Panc1 (cell line): ENCODE measurements around the gene GNPAT. TPM values are rescaled to one million over a fixed set of nuclear protein-coding genes. Genes with fewer than 3 reads are reported as not detected.

Experiments used
- ATAC-seq: fragments of 200-7000 bp; cut with Tn5 transposase; 2 replicates; pipeline ENCODE4 v1.9.1; 2020; ENCODE audit warnings: mild to moderate bottlenecking, moderate library complexity
- Bru-seq: library from RNA; stranded (reverse); fragments of 400-500 nt; gene quantifications from one replicate; lab custom pipeline; 2021; lab: Mats Ljungman, UMichigan
- BruChase-seq, 2 experiments: library from RNA; stranded (reverse); fragments of 400-500 nt; gene quantifications; one replicate each; lab custom pipeline; 2021; lab: Mats Ljungman, UMichigan
- BruUV-seq: library from RNA; stranded (reverse); fragments of 400-500 nt; replicated peaks from 2 replicates; lab custom pipeline; 2021; lab: Mats Ljungman, UMichigan
- CTCF ChIA-PET: fragments of 300-600 bp; sonication (Branson Sonifier 250); formaldehyde crosslinking; loops from one replicate; lab custom pipeline; 2022; ENCODE audit warnings: antibody characterized with exemption; lab: Charles Lee
- POLR2A ChIA-PET: fragments of 300-600 bp; sonication (Branson Sonifier 250); formaldehyde crosslinking; loops from one replicate; lab custom pipeline; 2022; ENCODE audit warnings: antibody characterized with exemption; lab: Charles Lee
- DNase-seq: peaks from one replicate; pipeline ENCODE4 v3.0.0-alpha.2; 2010; ENCODE audit warnings: low read depth, low spot score
- H3K27ac ChIP-seq: 2 replicates; pipeline ENCODE4 v1.5.1; 2011; ENCODE audit warnings: mild to moderate bottlenecking, low read length, inconsistent platforms
- H3K27me3 ChIP-seq: fragments of 200-500 bp; sonication (Bioruptor generic); 2 replicates; pipeline ENCODE4 v1.6.0; 2014; ENCODE audit warnings: low read length, inconsistent platforms; ENCODE audit not compliant: control insufficient read depth, insufficient read depth
- H3K36me3 ChIP-seq: fragments of 200-500 bp; sonication (Bioruptor generic); 2 replicates; pipeline ENCODE4 v1.5.1; 2014; ENCODE audit warnings: inconsistent platforms, mild to moderate bottlenecking, low read length, moderate library complexity; ENCODE audit not compliant: control insufficient read depth, insufficient read depth
- H3K4me1 ChIP-seq: 2 replicates; pipeline ENCODE4 v1.5.1; 2011; ENCODE audit warnings: inconsistent platforms, mild to moderate bottlenecking, low read length, moderate library complexity; ENCODE audit not compliant: control insufficient read depth, insufficient read depth
- H3K4me3 ChIP-seq, 2 experiments: 2 replicates each; pipeline ENCODE4 v1.5.1; 2011 to 2012; ENCODE audit warnings: low read depth in 2 of 2, low read length in 2 of 2, mild to moderate bottlenecking in 2 of 2, inconsistent platforms in 1 of 2, moderate library complexity in 1 of 2
- H3K9me3 ChIP-seq: fragments of 200-500 bp; sonication (Bioruptor generic); 2 replicates; pipeline ENCODE4 v1.5.1; 2014; ENCODE audit warnings: low read depth, mild to moderate bottlenecking, inconsistent platforms, low read length, moderate library complexity; ENCODE audit not compliant: control insufficient read depth, insufficient read depth
- CTCF ChIP-seq: fragments of 450-650 bp; IDR thresholded peaks from 2 replicates; pipeline ENCODE4 v1.5.1; 2017; ENCODE audit warnings: mild to moderate bottlenecking
- POLR2AphosphoS5 ChIP-seq: IDR thresholded peaks from 2 replicates; pipeline ENCODE4 v1.6.1; 2012; ENCODE audit warnings: mild to moderate bottlenecking, low read depth, low read length, moderate library complexity
- REST ChIP-seq, 2 experiments: IDR thresholded peaks; 2 replicates each; pipeline ENCODE4 v1.6.1; 2011 to 2012; ENCODE audit warnings: low read depth in 2 of 2, control low read depth in 1 of 2, low read length in 1 of 2, mild to moderate bottlenecking in 1 of 2, moderate library complexity in 1 of 2; ENCODE audit not compliant: insufficient read depth in 1 of 2
- SIN3A ChIP-seq: IDR thresholded peaks from 2 replicates; pipeline ENCODE4 v1.6.1; 2012; ENCODE audit warnings: low read depth, mild to moderate bottlenecking, low read length, moderate library complexity, borderline replicate concordance; ENCODE audit not compliant: insufficient read depth
- TCF7L2 ChIP-seq: IDR thresholded peaks from 2 replicates; pipeline ENCODE4 v1.6.1; 2011; ENCODE audit warnings: mild to moderate bottlenecking, low read depth, low read length, inconsistent platforms
- in situ Hi-C: cut with HindIII; loops from 2 replicates; pipeline ENCODE4 v1.10.0; 2016; ENCODE audit warnings: low sequenced_read_pairs, low pct_unique_long_range_greater_than_20kb
- intact Hi-C: fragments of 100-400 bp; cut with micrococcal nuclease; formaldehyde crosslinking; loops from one replicate; pipeline ENCODE4 v1.10.0; 2022; ENCODE audit not compliant: unreplicated experiment
- long read RNA-seq: library from polyadenylated mRNA; unstranded; transcript quantifications from one replicate; pipeline ENCODE4 v2.0.0, GENCODE V29; 2021; ENCODE audit not compliant: unreplicated experiment
- polyA plus RNA-seq: library from polyadenylated mRNA; unstranded; fragments of >200 nt; gene quantifications from one replicate; pipeline ENCODE4 v1.2.1, GENCODE V29; 2012; ENCODE audit warnings: missing spikeins; ENCODE audit not compliant: insufficient read length
- total RNA-seq: library from RNA; stranded (reverse); gene quantifications from one replicate; pipeline ENCODE4 v1.2.1, GENCODE V29; 2021; ENCODE audit not compliant: unreplicated experiment

Gene GNPAT
- total RNA-seq (42.5 TPM), Bru-seq, nascent RNA (percentile 77 among the genes with signal in this experiment), BruChase-seq, experiment 1, labeled RNA remaining after a 2-hour chase (percentile 80 among the genes with signal in this experiment), BruChase-seq, experiment 2, labeled RNA remaining after a 6-hour chase (percentile 82 among the genes with signal in this experiment)
- polyA plus RNA-seq: 27.8 TPM
- long read RNA-seq, transcript GNPAT-201 (16 exons, 2,643 nt): major isoform, 161 of 214 reads
- long read RNA-seq, partial matches to known transcripts: 11 of 214 reads
- long read RNA-seq, other reads (novel, unspliced or antisense): 40 of 214 reads

- Histone ChIP-seq H3K27me3 (no peaks in the 10 kb centered on the region), H3K9me3 (no peaks in the 10 kb centered on the region), H3K4me1 (peaks cover 20% of the 10 kb centered on the region), H3K4me3 (peak within 1 kb of the TSS; percentile 69 to 99), H3K36me3 (peaks cover 10% of the 10 kb centered on the region), H3K27ac (peak within 1 kb of the TSS; percentile 98)
- TSS peak; percentile 75 for BruUV-seq
- ATAC-seq (peak; percentile 98), DNase-seq (peak; percentile 25)
- no peak for TF ChIP-seq CTCF
- peak; percentile 54; the same call in 1 of the 2 replicates for TF ChIP-seq TCF7L2
- 0 out of 2 replicates have a peak, but pooled peaks have one; percentile 91 for TF ChIP-seq SIN3A
- no peak for TF ChIP-seq REST (IDR thresholded peaks at IDR 0.05; ENCODE audit: insufficient read depth in 1 of 2, low read depth in 2 of 2, low read length in 1 of 2)
- peak; percentile 94 for TF ChIP-seq POLR2AphosphoS5
- in situ Hi-C loops (no loop called here), intact Hi-C loops (loop anchor here (10.0 kb wide), 1 partner anchor 94 kb away; the partner anchor contains the start of genes EXOC8 and SPRTN)
- POLR2A ChIA-PET: no interaction called here
- CTCF ChIA-PET: no interaction called here
Observed at GRCh38 chr1:231240883-231241735, at the start of gene GNPAT. Gene GNPAT (plus strand): TSS chr1:231241212. CDS start chr1:231241379, 167 bp downstream.

GRCh38 chr1:231192620-231193163, 48.3 kb upstream of the GNPAT start:
- Histone ChIP-seq H3K36me3 (no peaks in the 10 kb centered on the region), H3K9me3 (no peaks in the 10 kb centered on the region), H3K27ac (no peak overlapping the region), H3K4me3 (no peak overlapping the region), H3K4me1 (no peaks in the 10 kb centered on the region), H3K27me3 (peaks cover 3% of the 10 kb centered on the region; the same call in 1 of the 2 replicates)
- BruUV-seq: no TSS peak
- ChIA-PET POLR2A (no interaction called here), CTCF (no interaction called here)
- ATAC-seq: 0 out of 2 replicates have a peak, but pooled peaks have one; percentile 10
- DNase-seq: no peak
- in situ Hi-C loops: no loop called here
- intact Hi-C loops: no loop called here
- no peak for TF ChIP-seq CTCF
